Testis (tissue), 2 donors: ENCODE results near the gene ME1.

ENCODE experiments used
- POLR2A ChIP-seq: fragments of 450-650 bp; IDR thresholded peaks from one replicate; pipeline ENCODE4 v1.6.1; 2017; ENCODE audit warnings: antibody characterized with exemption, mild to moderate bottlenecking, moderate library complexity
- TF ChIP-seq, protein P1 (sequence below), 3 experiments: fragments of 450-650 bp in 2 of 3; fragments of 200-600 bp in 1 of 3; sonication (generic) in 1 of 3; IDR thresholded peaks; one replicate each; pipeline ENCODE4 v1.5.1; 2016 to 2019; ENCODE audit warnings: antibody characterized with exemption in 3 of 3, mild to moderate bottlenecking in 2 of 3, moderate library complexity in 1 of 3

GRCh38 chr6:83439201-83439600, 8.3 kb upstream of the ME1 start:
- TF ChIP-seq, protein P1, sequence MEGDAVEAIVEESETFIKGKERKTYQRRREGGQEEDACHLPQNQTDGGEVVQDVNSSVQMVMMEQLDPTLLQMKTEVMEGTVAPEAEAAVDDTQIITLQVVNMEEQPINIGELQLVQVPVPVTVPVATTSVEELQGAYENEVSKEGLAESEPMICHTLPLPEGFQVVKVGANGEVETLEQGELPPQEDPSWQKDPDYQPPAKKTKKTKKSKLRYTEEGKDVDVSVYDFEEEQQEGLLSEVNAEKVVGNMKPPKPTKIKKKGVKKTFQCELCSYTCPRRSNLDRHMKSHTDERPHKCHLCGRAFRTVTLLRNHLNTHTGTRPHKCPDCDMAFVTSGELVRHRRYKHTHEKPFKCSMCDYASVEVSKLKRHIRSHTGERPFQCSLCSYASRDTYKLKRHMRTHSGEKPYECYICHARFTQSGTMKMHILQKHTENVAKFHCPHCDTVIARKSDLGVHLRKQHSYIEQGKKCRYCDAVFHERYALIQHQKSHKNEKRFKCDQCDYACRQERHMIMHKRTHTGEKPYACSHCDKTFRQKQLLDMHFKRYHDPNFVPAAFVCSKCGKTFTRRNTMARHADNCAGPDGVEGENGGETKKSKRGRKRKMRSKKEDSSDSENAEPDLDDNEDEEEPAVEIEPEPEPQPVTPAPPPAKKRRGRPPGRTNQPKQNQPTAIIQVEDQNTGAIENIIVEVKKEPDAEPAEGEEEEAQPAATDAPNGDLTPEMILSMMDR (IDR thresholded peaks at IDR 0.05) = no peak
- no peak for TF ChIP-seq POLR2A
